Upper lobe of left lung (tissue), 6 donors: Measurements from ENCODE around the gene ADAMTSL3. TPM values are rescaled to one million over a fixed set of nuclear protein-coding genes. Genes with fewer than 3 reads are reported as not detected.

Experiments used
- ATAC-seq, 2 donors: fragments of 200-7000 bp; cut with Tn5 transposase; one replicate each; pipeline ENCODE4 v1.9.1; 2022; ENCODE audit warnings: mild to moderate bottlenecking in 2 of 2, moderate library complexity in 2 of 2; ENCODE audit not compliant: low FRiP score in 2 of 2
- DNase-seq, 2 donors: peaks; one replicate each; pipeline ENCODE4 v3.0.0-alpha.2; 2019 to 2020
- H3K27ac ChIP-seq, 4 donors: fragments of 200-600 bp; sonication (generic); one replicate each; pipeline ENCODE4 v1.5.1; 2016 to 2019
- H3K27me3 ChIP-seq, 4 donors: fragments of 200-600 bp; sonication (generic); one replicate each; pipeline ENCODE4 v1.5.1; 2017 to 2019
- H3K36me3 ChIP-seq, 4 donors: fragments of 200-600 bp; sonication (generic); one replicate each; pipeline ENCODE4 v1.5.1; 2016 to 2019
- H3K4me1 ChIP-seq, 4 donors: fragments of 200-600 bp; sonication (generic); one replicate each; pipeline ENCODE4 v1.5.1; 2018 to 2019
- H3K4me3 ChIP-seq, 4 donors: fragments of 200-600 bp; sonication (generic); one replicate each; pipeline ENCODE4 v1.5.1; 2017 to 2019; ENCODE audit warnings: mild to moderate bottlenecking in 2 of 4, moderate library complexity in 1 of 4
- H3K9me3 ChIP-seq, 4 donors: fragments of 200-600 bp; sonication (generic); one replicate each; pipeline ENCODE4 v1.5.1; 2018 to 2019
- EP300 ChIP-seq, 4 donors: sonication (generic); formaldehyde crosslinking; IDR thresholded peaks; one replicate each; pipeline ENCODE4 v1.5.1; 2017; ENCODE audit warnings: antibody characterized with exemption in 4 of 4, control low read depth in 2 of 4
- POLR2A ChIP-seq, 4 donors: fragments of 450-650 bp; IDR thresholded peaks; one replicate each; pipeline ENCODE4 v1.5.1; 2016 to 2017; ENCODE audit warnings: antibody characterized with exemption in 4 of 4, mild to moderate bottlenecking in 2 of 4
- POLR2AphosphoS5 ChIP-seq, 2 donors: sonication (generic); formaldehyde crosslinking; IDR thresholded peaks; one replicate each; pipeline ENCODE4 v1.5.1; 2017; ENCODE audit warnings: antibody characterized with exemption in 2 of 2
- WGBS, 2 donors: methylation state at CpG; one replicate each; pipeline ENCODE4 v1.1.5; 2017 to 2018; 5-methylcytosine and 5-hydroxymethylcytosine counted together
- total RNA-seq, 6 donors: library from RNA; depleted of rRNA in 4 of 6; stranded (reverse); fragments of >200 nt in 4 of 6; gene quantifications; one replicate each; pipeline versions ENCODE4 v1.1.0 to v1.2.1, GENCODE V29; 2016 to 2021
- TF ChIP-seq, protein P1 (sequence below), 6 experiments: fragments of 450-650 bp in 4 of 6; fragments of 200-600 bp in 2 of 6; sonication (generic) in 2 of 6; IDR thresholded peaks; one replicate each; pipeline ENCODE4 v1.5.1; 2016 to 2019; ENCODE audit warnings: antibody characterized with exemption in 6 of 6
- donor health status: DM: no; HTN: no; CAD: no; lungs with moderate emphysema.
- donor health status: DM: no; HTN: yes; CAD: no; lungs with severe emphysema.

Gene ADAMTSL3
- total RNA-seq, 6 donors from 2014 or later = 8.8 to 22.2 (median 11.7) TPM

DNA sequence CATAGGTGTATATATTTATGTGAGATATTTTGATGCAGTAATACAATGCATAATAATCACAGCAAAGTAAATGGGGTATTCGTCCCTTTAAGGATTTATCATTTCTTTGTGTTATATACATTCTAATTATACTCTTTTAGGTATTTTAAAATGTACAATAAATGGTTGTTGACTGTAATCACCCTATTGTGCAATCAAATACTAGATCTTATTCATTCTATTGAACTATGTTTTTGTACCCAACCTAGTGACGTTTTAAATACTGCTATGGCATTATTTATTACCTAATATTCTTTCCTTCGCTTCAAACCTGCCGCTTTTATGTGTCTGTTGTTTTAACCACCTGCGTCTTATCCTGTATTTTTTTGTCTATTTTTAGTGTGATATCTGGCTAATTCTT, 132.4 kb downstream of the ADAMTSL3 start:
- TF ChIP-seq, protein P1, sequence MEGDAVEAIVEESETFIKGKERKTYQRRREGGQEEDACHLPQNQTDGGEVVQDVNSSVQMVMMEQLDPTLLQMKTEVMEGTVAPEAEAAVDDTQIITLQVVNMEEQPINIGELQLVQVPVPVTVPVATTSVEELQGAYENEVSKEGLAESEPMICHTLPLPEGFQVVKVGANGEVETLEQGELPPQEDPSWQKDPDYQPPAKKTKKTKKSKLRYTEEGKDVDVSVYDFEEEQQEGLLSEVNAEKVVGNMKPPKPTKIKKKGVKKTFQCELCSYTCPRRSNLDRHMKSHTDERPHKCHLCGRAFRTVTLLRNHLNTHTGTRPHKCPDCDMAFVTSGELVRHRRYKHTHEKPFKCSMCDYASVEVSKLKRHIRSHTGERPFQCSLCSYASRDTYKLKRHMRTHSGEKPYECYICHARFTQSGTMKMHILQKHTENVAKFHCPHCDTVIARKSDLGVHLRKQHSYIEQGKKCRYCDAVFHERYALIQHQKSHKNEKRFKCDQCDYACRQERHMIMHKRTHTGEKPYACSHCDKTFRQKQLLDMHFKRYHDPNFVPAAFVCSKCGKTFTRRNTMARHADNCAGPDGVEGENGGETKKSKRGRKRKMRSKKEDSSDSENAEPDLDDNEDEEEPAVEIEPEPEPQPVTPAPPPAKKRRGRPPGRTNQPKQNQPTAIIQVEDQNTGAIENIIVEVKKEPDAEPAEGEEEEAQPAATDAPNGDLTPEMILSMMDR (IDR thresholded peaks at IDR 0.05) = no peak
- TF ChIP-seq POLR2AphosphoS5 (IDR thresholded peaks at IDR 0.05) = no peak
- no peak for TF ChIP-seq POLR2A (IDR thresholded peaks at IDR 0.05)
- TF ChIP-seq EP300 (IDR thresholded peaks at IDR 0.05) = no peak
- Histone ChIP-seq H3K9me3 (peaks cover 0 to 4% (median 0%) of the 10 kb centered on the region in 4 donors), H3K36me3 (no peaks in the 10 kb centered on the region), H3K4me3 (no peak overlapping the region), H3K4me1 (no peaks in the 10 kb centered on the region), H3K27ac (no peak overlapping the region), H3K27me3 (no peaks in the 10 kb centered on the region)
- no peak for ATAC-seq
- DNase-seq = no peak
- 85 to 86% methylated on average over 5 of the region's 5 CpGs for WGBS, 2 donors

DNA sequence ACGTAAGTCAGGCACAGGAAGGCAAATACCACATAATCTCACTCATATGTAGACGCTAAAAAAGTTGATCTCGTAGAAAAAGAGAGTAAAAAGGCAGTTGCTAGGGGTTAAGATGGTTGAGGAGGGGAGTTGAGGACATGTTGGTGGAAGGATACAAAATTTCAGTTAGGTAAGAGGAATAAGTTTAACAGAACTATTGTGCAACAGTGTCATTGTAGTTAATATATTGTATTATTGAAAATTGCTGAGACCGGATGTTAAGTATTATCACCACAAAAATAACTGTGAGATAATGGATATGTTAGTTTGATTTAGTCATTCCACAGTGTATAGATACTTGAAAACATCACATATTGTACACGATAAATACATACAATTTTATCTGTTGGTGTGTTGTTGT, 139.1 kb downstream of the ADAMTSL3 start:
- Histone ChIP-seq H3K4me3 (no peak overlapping the region), H3K27ac (no peak overlapping the region), H3K27me3 (no peaks in the 10 kb centered on the region), H3K36me3 (no peaks in the 10 kb centered on the region), H3K9me3 (no peaks in the 10 kb centered on the region), H3K4me1 (no peaks in the 10 kb centered on the region)
- ATAC-seq (no peak), DNase-seq (no peak)
- TF ChIP-seq, protein P1 (IDR thresholded peaks at IDR 0.05) = no peak
- TF ChIP-seq POLR2A (IDR thresholded peaks at IDR 0.05) (no peak), POLR2AphosphoS5 (IDR thresholded peaks at IDR 0.05) (no peak), EP300 (IDR thresholded peaks at IDR 0.05) (no peak)
- 87 to 92% methylated on average over 5 of the region's 5 CpGs for WGBS, 2 donors

DNA sequence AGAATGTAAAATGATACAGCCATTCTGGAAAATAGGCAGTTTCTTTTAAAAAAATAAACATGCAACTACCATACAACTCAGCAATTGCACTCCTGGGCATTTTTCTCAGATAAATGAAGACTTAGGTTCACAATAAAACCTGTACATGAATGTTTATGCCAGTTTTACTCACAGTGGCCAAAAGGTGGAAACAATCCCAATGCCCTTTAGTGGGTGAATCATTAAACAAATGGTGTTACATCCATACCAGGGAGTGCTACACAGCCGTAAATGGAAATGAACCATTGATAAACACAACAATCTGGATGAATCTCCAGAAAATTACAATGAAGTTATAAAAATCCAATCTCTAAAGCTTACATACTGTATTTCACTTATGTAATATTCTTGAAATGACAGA, 140.3 kb downstream of the ADAMTSL3 start:
- Histone ChIP-seq H3K4me3 (no peak overlapping the region), H3K4me1 (no peaks in the 10 kb centered on the region), H3K9me3 (no peaks in the 10 kb centered on the region), H3K27ac (no peak overlapping the region), H3K27me3 (no peaks in the 10 kb centered on the region), H3K36me3 (no peaks in the 10 kb centered on the region)
- WGBS, 2 donors = 80 to 89% methylated on average over 1 of the region's 1 CpG
- TF ChIP-seq, protein P1 (IDR thresholded peaks at IDR 0.05) = no peak
- TF ChIP-seq EP300 (IDR thresholded peaks at IDR 0.05) (no peak), POLR2A (IDR thresholded peaks at IDR 0.05) (no peak), POLR2AphosphoS5 (IDR thresholded peaks at IDR 0.05) (no peak)
- DNase-seq (no peak), ATAC-seq (no peak)

DNA sequence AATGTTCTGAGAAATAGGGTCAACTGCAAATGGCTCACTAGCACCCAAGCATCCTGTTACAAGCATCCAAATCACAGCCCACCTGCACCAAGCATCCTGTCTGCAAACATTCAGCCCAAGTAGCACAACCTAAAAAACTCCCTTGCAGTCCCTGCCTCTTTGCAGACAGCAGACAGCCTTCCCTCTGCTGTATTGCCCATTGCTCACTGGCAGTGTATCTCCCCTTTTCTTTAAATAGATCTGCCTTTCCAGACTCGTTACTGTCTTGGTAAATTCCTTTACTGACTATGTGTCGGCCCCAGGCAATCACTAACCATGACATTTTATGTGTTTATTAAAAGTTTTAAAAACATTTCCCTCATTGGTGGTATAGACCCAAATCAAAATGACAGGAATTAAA, 155.4 kb downstream of the ADAMTSL3 start:
- ATAC-seq = no peak
- no peak overlapping the region for H3K4me3 ChIP-seq
- DNase-seq = no peak
- H3K9me3 ChIP-seq = no peaks in the 10 kb centered on the region
- no peak overlapping the region for H3K27ac ChIP-seq
- WGBS, 2 donors = 77% methylated on average over 2 of the region's 2 CpGs
- no peaks in the 10 kb centered on the region for H3K36me3 ChIP-seq
- no peaks in the 10 kb centered on the region for H3K4me1 ChIP-seq
- no peaks in the 10 kb centered on the region for H3K27me3 ChIP-seq
- TF ChIP-seq POLR2A (IDR thresholded peaks at IDR 0.05) (no peak), EP300 (IDR thresholded peaks at IDR 0.05) (no peak), POLR2AphosphoS5 (IDR thresholded peaks at IDR 0.05) (no peak)
- TF ChIP-seq, protein P1 (IDR thresholded peaks at IDR 0.05) = no peak

DNA sequence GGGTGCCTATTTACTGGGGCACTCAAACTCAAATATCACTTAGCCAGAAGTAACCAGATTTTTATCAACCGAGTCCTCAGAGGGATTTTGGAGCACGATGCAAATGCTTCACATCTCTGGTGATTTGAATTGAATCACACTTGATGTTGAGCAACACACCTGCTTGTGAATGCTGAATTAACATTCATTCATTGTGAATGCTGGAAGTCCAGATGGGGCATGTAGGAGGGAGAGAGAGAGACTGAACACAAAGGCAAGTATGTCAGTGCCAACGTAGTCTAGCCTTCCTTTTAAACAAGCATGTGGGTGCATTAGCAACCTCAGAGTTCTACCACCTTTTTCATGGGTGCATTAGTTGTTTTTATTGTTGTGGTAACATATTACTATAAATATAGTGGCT, 156.2 kb downstream of the ADAMTSL3 start:
- no peaks in the 10 kb centered on the region for H3K4me1 ChIP-seq
- no peak overlapping the region for H3K4me3 ChIP-seq
- H3K27me3 ChIP-seq = no peaks in the 10 kb centered on the region
- H3K27ac ChIP-seq = no peak overlapping the region
- H3K9me3 ChIP-seq = no peaks in the 10 kb centered on the region
- TF ChIP-seq POLR2AphosphoS5 (IDR thresholded peaks at IDR 0.05) = no peak
- ATAC-seq = no peak
- H3K36me3 ChIP-seq = no peaks in the 10 kb centered on the region
- WGBS, 2 donors = 70 to 77% methylated on average over 3 of the region's 3 CpGs
- no peak for DNase-seq
